CD4-positive, alpha-beta T cell treated with Interleukin-12 subunit alpha and Interleukin-12 subunit beta, for 1 hour (primary cell): ENCODE measurements around the gene MUC5AC.

Experiments
- DNase-seq: peaks from one replicate; pipeline ENCODE4 v3.0.0-alpha.2; 2020

MUC5AC gene

DNA sequence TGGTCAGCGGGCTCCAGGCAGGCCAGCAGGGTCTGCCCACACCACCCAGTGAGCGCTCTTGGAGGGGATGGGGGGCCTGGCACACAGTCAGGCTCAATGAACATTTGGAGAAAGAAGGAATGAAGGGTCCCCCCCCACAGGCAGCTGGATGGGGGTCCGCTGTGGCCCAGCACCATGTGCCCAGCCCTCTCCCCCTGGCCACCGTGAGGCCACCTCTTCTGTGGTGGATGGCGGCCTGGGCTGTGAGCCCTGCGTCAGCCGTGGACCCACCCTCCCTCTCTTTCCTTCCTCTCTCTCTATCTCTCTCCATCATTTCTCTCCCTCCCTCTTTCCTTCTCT lies 35.1 kb upstream of the MUC5AC start:
- no peak for DNase-seq

GRCh38 chr11:1123970-1124369 lies 33.8 kb upstream of the MUC5AC start:
- no peak for DNase-seq

GRCh38 chr11:1125803-1126202 lies 31.9 kb upstream of the MUC5AC start:
- DNase-seq, result no peak

GRCh38 chr11:1126491-1126926 lies 31.2 kb upstream of the MUC5AC start:
- no peak for DNase-seq

GRCh38 chr11:1126935-1127663 lies 30.7 kb upstream of the MUC5AC start:
- DNase-seq, result no peak

DNA sequence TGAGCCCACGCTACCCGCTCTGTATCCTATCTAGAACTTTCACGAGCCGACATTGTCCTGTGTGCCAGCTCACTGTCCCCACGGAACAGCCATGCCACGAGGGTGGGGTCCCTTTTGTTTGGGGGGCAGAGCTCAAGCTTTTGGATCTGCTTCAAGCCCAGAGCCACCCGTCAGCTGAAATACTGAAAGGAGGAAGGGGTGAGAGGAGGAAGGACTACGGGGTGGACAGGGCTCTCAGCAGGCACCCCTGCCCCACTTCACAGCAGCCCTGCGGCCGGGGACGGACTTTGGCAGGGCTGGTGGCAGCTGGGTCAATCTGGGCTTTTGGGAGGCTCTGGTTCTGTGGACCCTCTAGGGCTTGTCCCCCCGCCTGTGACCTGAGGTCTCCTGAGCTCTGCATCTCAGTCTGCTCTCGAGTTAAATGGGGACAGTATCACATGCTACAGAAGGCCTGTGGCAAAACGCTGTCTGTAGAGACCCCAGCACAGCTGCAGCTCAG lies 30.0 kb upstream of the MUC5AC start:
- DNase-seq, result no peak

DNA sequence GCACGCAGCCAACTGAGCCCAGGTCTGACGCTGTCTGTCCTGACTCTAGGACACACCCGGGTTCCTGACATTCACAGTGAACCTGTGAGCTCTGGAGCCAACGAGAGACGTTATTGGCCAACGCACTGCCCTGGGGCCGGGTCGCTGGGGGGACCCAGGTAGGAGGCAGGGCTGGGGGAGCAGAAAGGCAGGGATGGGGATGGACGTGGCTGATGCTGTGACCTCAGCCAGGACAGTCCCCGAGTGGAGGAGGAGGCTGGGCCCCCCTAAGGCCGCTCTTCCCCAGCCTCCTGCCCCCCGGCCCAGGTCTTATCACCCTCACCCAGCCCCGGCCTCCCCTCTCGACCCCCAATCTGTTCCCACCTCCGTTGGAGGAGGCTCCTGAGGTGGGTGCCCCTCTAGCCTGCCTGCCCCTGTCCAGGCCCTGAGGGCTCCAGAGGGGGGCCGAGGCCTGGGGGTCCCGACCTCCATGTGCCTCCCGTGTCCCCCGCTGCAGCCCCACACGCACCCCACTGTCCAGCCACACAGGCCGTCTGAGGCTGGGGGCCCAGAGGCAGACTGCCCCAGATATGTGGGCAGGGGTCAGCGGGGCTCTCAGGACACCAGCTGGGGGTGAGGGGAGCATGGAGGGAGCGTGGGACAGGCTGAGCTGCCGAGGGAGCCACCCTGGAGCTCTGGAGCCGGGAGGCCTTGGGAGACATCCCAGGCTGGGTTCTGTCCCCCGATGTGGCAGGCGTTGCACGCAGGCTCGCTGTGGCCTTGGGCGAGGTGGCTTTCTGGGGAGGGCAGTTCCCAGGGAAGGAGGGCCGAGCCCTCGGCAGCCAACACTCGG lies 29.2 kb upstream of the MUC5AC start:
- no peak for DNase-seq

GRCh38 chr11:1129143-1129610 lies 28.6 kb upstream of the MUC5AC start:
- no peak for DNase-seq

DNA sequence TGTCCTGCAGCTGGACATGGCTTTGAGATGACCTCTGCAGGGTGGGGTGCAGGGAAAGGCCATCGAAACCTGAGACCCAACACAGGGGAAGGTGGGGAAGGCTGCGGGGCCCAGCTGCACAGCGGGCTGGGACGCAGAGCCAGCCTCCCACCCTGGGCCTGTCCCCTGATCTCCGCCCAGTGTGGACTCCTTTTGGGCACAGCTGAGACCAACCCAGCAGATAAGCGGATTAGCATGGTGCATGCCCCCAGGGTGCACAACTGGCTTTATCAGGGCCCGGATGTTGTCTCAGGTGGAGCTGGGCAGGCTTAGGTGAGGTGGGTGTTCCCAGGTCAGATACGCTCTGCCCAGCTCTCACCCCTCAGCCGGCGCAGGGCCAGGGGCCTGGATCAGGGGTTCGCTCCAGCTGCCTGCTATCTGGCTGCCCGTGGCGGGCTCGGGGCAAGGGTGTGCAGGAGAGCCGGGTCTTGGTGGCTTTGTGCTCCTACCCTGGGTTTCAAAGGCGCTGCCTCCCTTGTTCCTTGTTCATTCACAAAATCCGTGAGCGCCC lies 28.1 kb upstream of the MUC5AC start:
- DNase-seq, result no peak

DNA sequence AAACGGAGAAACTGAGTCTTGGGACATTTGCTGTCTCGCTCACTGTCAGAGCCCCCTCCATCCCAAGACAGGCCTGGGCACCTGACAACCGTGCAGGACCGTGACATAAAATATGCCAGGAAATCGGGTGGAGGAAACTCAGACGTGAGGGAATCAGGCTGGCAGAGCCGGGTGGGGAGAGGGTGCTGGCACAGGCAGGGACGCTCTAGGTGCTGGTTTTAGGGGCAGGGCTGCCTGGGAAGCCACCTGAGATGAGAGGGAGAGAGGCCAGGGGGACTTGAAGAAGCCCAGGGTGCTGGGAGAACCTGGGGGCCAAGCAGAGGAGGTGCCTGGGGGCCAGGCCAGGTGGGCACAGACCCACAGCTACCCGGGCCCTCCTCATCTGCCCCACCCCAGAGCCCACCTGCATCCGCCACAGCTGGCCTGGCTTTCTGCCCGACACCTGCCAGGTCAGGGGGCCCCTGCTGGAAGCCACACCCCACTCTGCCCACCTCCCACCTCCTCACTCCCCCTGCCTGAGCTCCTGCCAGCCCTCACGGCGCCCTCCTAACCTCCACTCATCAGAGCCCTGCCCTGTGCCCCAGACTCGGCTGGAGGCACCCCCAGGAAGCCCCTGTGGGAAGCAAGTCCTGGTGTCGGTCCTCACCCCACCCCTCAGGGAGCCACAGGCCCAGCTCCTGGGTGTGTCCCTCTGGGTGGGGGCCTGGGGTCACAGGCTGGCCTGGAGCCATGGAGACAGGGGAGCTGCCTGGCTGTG lies 27.3 kb upstream of the MUC5AC start:
- no peak for DNase-seq

DNA sequence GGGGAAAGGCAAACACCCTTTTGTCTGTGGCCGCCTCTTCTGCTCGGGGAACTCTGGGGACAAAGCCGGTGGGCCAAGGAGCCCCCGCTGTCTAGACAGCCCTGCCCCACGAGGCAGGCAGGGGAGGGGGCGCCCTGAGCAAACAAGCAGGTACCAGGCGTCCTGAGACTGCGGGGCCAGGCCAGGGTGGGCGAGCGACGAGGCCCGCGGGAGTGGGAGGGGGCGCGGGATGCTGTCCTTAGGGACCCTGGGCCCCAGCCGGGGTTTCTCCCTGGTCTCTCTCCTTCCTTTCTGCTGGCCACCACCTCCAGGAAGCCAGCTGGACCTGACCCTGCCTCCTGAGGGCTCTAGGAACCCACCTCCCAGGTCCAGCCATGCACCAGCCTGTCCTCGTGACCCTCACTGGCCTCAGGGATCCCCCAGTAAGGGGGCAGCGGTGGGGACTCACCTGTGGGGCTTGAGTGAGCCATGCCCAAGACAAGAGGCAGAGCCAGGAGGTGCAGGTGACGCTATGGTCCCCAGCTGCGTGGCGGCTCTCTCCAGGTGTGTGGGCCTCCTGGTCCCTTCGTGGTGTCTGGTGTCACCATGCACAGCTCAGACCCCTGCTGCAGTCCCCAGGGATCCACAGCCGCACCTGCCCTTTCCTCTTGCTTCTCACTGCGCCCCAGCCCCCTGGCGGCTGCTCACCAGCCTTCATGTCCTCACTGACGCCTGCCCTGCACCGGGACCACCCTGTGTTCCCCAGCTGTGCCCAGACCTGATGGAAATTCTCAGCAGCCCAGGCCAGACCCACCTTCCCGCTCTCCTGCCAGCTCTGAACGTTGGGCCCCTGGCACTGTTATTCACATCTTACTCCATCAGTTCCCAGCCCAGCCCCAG lies 26.5 kb upstream of the MUC5AC start:
- no peak for DNase-seq

DNA sequence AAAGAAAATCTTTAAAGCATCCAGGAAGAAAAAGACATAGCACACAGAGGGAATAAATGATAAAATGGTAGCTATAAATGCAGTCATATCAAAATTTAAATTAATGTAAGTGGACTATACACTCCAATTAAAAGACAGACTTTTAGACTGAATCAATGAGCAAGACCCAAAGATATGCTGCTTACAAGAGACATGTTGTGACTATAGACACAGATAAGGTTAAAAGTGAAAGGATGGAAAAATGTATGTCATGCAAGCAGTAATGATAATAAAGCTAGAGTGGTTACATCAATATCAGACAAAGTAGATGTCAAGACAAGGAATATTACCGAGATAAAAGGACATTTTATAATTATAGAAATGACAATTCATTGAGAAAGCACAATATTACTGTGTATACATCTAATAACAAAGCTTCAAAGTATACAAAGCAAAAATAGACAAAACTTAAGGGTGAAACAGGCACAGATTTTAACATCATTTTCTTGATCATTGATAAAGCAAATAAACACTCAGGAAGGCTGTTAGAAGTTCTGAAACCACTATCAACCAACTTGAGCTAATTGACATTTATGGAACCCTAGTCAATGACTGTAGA lies 22.8 kb upstream of the MUC5AC start:
- no peak for DNase-seq

DNA sequence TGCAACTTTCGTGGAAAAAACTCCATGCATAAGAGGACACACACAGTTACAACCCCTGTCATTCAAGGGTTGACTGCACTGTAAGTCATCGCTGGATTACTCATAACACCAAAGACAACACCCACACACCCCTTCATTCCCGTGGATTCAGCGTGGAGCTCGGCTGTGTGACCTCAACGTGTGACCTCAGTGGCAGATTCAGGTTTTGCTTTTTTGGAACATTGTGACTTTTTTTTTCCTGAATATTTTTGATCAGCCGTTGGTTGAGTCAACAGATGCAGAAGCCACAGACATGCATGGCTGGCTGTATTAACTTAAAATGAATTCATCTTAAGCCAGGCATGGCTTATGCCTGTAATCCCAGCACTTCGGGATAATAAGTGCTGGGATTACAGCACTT lies 19.7 kb upstream of the MUC5AC start:
- no peak for DNase-seq

DNA sequence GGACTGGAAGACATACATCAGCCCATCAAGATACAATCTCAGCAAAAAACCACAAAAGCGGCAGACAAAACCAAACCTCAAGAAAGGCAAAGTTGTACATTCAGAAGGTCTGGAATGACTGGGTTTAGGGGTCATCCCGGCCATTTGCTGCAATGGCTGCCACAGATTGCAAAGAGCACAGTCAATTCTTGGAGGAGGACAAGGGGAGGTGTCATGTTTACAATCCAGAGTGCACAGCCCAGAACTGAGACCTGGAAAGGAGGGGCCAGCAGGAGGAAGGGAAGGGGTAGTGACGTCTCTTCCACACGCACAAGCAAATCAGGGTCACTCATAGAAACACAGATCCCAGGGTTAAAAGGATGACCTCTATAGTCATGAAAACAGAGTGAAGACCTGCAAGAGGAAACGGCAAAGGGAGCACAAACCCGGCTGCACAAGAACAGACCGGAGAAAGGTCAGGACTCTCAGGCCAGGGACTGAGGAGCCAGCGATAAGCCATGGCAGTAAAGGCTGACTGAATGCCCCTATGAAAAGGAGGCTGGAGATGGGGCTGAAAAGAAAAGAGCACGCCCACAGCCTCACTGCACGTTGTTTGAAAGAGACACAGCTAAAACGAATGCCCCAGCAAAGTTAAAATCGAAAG lies 18.2 kb upstream of the MUC5AC start:
- no peak for DNase-seq

- no peak for DNase-seq
These were observed 16.9 kb upstream of the MUC5AC start for GRCh38 chr11:1140642-1141490.

DNA sequence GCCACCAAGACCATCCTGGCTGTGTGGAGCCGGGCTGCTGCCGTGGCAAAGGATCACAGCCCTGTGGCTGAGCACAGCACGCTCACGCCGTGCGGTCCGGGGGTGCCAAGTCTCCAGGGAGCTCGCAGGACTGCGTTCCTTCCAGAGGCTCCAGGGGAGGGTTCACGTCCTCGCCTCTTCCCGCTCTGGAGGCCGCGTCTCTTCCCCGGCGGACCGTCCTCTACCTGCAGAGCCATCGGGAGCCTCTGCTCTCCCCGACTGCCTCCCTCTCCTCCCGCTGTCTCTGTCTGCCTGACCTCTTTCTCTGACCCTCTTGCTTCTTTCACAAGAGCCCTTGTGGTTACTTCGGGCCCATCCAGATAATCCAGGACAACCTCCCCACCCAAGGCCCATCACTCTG lies 11.4 kb upstream of the MUC5AC start:
- no peak for DNase-seq

- DNase-seq, result no peak
These were observed 10.0 kb upstream of the MUC5AC start for GRCh38 chr11:1147792-1148191.

DNA sequence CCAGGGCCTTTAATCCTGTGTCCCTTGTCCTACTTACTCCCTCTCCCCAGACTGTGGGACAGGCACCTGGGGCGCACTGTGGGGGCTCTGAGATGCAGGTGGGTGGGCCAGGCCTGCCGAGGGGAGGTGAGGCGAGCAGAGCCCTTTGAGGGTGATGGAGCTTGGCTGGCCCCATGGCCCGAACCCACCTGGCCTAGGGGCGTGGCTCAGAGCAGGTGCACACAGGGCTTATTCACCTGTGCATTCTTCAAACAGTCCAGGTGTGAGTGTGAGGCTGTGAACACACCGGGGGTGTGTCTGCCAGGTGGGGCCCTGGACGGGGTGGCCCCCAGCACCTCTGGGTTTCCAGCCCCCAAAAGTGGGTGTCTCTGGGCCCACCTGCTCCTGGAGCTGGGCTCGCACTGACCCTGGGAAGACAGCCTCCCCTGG lies 9.0 kb upstream of the MUC5AC start:
- no peak for DNase-seq

- no peak for DNase-seq
These were observed 8.2 kb upstream of the MUC5AC start for GRCh38 chr11:1149545-1149944.

DNA sequence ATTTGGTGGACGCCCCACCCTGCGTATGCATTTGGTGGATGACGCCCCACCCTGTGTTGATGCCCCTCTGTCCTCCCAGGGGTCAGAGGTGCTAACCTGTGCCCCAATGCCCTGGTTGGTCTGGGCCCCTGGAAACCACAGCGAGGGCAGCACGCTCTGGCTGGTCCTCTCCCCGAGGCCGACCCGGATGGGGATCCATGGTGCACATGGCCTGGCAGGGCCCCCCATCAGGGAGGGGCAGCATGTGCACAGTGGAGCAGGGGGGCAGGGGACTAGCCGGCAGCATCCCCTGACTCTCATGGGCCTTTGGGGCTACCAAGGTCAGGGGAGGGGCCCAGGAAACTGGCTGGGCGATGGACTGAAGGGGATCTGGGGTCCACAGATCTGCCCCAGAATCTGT lies 7.6 kb upstream of the MUC5AC start:
- DNase-seq, result no peak
